ENCODE results near the gene RFC3.

RFC3 gene

DNA sequence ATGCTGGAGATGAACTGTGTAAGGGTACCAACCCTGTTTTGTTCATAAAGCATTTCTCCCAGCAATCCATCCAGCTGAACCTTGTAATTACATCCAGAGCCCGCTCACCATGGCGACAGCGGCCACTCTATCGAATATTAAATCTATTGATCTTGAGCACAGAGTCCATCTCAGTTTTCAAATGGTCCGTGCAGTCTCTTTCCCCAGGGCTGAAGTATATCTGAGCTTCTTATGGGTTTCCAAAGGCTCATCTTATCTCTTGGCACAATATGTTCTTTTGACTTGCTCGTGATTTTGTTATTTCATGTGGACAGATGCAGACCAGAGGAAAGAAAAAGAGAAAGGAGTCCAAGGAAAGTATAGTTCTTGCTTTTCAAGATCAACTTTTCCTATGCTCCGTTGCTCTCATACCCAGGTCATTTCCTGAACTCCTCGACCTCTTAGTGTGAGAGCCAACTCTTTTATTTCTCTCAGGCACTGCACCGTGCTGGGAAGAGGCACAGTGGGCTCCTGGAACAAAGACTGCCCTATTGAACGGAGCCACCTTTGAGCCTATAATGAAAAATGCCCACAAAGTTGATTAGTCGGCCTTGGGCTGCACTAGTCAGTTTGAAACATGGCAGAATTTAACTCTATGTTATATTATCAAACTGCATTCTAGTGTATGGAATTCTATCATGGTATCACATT is 66.7 kb downstream of the RFC3 start:
- H3K79me2 ChIP-seq (ENCODE audit: insufficient read depth, low read length), result no peaks in the 10 kb centered on the region
- no peaks in the 10 kb centered on the region for H4K20me1 ChIP-seq (ENCODE audit: insufficient read depth, low read length)
- H2AFZ ChIP-seq (ENCODE audit: low read depth, low read length), result no peak overlapping the region
- TF ChIP-seq, protein P1, sequence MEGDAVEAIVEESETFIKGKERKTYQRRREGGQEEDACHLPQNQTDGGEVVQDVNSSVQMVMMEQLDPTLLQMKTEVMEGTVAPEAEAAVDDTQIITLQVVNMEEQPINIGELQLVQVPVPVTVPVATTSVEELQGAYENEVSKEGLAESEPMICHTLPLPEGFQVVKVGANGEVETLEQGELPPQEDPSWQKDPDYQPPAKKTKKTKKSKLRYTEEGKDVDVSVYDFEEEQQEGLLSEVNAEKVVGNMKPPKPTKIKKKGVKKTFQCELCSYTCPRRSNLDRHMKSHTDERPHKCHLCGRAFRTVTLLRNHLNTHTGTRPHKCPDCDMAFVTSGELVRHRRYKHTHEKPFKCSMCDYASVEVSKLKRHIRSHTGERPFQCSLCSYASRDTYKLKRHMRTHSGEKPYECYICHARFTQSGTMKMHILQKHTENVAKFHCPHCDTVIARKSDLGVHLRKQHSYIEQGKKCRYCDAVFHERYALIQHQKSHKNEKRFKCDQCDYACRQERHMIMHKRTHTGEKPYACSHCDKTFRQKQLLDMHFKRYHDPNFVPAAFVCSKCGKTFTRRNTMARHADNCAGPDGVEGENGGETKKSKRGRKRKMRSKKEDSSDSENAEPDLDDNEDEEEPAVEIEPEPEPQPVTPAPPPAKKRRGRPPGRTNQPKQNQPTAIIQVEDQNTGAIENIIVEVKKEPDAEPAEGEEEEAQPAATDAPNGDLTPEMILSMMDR (IDR thresholded peaks at IDR 0.05; ENCODE audit: borderline replicate concordance, extremely low read depth, low read length, poor library complexity, severe bottlenecking), result no peak
- no peak for TF ChIP-seq EZH2 (IDR thresholded peaks at IDR 0.05; ENCODE audit: borderline replicate concordance, low read depth, low read length, severe bottlenecking)
- no peak for ATAC-seq (ENCODE audit: insufficient read depth, low read depth)
- no peaks in the 10 kb centered on the region for H3K9me3 ChIP-seq (ENCODE audit: insufficient read depth, low read length, severe bottlenecking)
- no peak overlapping the region for H3K27ac ChIP-seq (ENCODE audit: low read length)
- no peak overlapping the region for H3K4me2 ChIP-seq (ENCODE audit: insufficient read depth, low read length)
- no peaks in the 10 kb centered on the region for H3K4me1 ChIP-seq (ENCODE audit: insufficient read depth, low read length)
- DNase-seq, result no peak
- H3K4me3 ChIP-seq (ENCODE audit: low read depth in 1 of 2, low read length in 2 of 2), result no peak overlapping the region
- H3K9ac ChIP-seq (ENCODE audit: low read depth, low read length), result no peak overlapping the region
- H3K36me3 ChIP-seq (ENCODE audit: insufficient read depth, low read length), result no peaks in the 10 kb centered on the region
- H3K27me3 ChIP-seq (ENCODE audit: insufficient read depth, low read length, poor library complexity), result no peaks in the 10 kb centered on the region
